Transverse colon (tissue), 4 donors: ENCODE data around the gene ORM2.
"Not testable (repeated sequence)": the region's sequence is repeated elsewhere in the genome, so short reads cannot be mapped to it uniquely, and the experiment has no call there.

Source experiments
- POLR2AphosphoS5 ChIP-seq, 3 donors: sonication (generic); formaldehyde crosslinking; IDR thresholded peaks; one replicate each; pipeline ENCODE4 v1.6.1; 2016; ENCODE audit warnings: antibody characterized with exemption in 3 of 3
- TF ChIP-seq, protein P1 (sequence below), 5 experiments: fragments of 200-600 bp in 3 of 5; fragments of 450-650 bp in 2 of 5; sonication (generic) in 3 of 5; IDR thresholded peaks; 1 replicate in 2 of 5; 2 replicates in 3 of 5; pipeline ENCODE4 v1.5.1; 2016 to 2017; ENCODE audit warnings: antibody characterized with exemption in 5 of 5, inconsistent platforms in 3 of 5, mild to moderate bottlenecking in 2 of 5, moderate library complexity in 1 of 5

DNA sequence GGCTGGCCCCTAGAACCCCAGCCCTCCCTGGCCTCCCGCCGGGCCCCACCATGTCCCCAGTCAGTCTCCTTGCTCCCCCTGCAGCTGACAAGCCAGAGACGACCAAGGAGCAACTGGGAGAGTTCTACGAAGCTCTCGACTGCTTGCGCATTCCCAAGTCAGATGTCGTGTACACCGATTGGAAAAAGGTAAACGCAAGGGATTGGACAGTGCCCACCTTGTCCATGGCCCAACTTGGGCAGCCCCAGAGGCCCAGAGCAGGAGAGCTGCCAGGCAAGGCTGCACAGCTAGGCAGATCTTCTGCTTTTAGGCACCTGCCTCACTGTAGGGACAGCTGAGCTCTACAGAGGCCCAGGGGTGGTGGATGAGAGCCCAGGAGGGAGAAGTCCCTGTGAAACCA lies 4.7 kb upstream of the ORM2 start:
- TF ChIP-seq, protein P1, sequence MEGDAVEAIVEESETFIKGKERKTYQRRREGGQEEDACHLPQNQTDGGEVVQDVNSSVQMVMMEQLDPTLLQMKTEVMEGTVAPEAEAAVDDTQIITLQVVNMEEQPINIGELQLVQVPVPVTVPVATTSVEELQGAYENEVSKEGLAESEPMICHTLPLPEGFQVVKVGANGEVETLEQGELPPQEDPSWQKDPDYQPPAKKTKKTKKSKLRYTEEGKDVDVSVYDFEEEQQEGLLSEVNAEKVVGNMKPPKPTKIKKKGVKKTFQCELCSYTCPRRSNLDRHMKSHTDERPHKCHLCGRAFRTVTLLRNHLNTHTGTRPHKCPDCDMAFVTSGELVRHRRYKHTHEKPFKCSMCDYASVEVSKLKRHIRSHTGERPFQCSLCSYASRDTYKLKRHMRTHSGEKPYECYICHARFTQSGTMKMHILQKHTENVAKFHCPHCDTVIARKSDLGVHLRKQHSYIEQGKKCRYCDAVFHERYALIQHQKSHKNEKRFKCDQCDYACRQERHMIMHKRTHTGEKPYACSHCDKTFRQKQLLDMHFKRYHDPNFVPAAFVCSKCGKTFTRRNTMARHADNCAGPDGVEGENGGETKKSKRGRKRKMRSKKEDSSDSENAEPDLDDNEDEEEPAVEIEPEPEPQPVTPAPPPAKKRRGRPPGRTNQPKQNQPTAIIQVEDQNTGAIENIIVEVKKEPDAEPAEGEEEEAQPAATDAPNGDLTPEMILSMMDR (IDR thresholded peaks at IDR 0.05) = not testable (repeated sequence)
- not testable (repeated sequence) for TF ChIP-seq POLR2AphosphoS5 (IDR thresholded peaks at IDR 0.05)
